Hair follicular keratinocyte (primary cell): Measurements from ENCODE around the gene ZNF844. TPM values are rescaled to one million over a fixed set of nuclear protein-coding genes. Genes with fewer than 3 reads are reported as not detected.

ENCODE experiments used
- total RNA-seq: library from RNA; depleted of rRNA; stranded (reverse); fragments of >200 nt; gene quantifications from 2 replicates; pipeline ENCODE4 v1.2.3, GENCODE V29; 2015

ZNF844 gene
- 0.30 and 0.78 TPM in 2 replicates for total RNA-seq

GRCh38 chr19:12064590-12065538 is at the start of gene ZNF844:
Gene ZNF844, plus strand, starts transcription at chr19:12064731. Its CDS starts 143 bp downstream, at chr19:12064874.

GRCh38 chr19:12035220-12036172 is 29.0 kb upstream of the ZNF844 start, which contains the start of gene ZNF433:
Gene ZNF433, minus strand, starts transcription at chr19:12035679. Its CDS starts 140 bp downstream, at chr19:12035539.

GRCh38 chr19:12052497-12053169 is 11.9 kb upstream of the ZNF844 start, which contains the start of gene ZNF878:
Gene ZNF878, minus strand, starts transcription at chr19:12052961. Its CDS starts 160 bp downstream, at chr19:12052801.

Other genes starting within 250 kb of the ZNF844 start
- 0.16 and 0.19 TPM in 2 replicates for gene ZNF439, start 216.0 kb upstream of the ZNF844 start, total RNA-seq
- 0.16 and 3.0 TPM in 2 replicates for gene ZNF69, start 176.9 kb upstream of the ZNF844 start, total RNA-seq
- gene ZNF700, start 139.6 kb upstream of the ZNF844 start, total RNA-seq: 3.2 and 5.9 TPM in 2 replicates
- 0.61 and 0.78 TPM in 2 replicates for gene ZNF763, start 99.7 kb upstream of the ZNF844 start, total RNA-seq
- 0.99 and 2.1 TPM in 2 replicates for gene ZNF433, start 29.1 kb upstream of the ZNF844 start, total RNA-seq
- gene ZNF878, start 11.8 kb upstream of the ZNF844 start, total RNA-seq: 0.30 TPM in 1 of 2 replicates, not detected in the other
- 0.61 and 3.0 TPM in 2 replicates for gene ZNF20, start 75.6 kb downstream of the ZNF844 start, total RNA-seq
- 1.7 and 3.1 TPM in 2 replicates for gene ZNF625, start 92.0 kb downstream of the ZNF844 start, total RNA-seq
- 1.8 and 2.7 TPM in 2 replicates for gene ZNF136, start 98.4 kb downstream of the ZNF844 start, total RNA-seq
- gene ZNF44, start 230.2 kb downstream of the ZNF844 start, total RNA-seq: 3.2 and 5.1 TPM in 2 replicates